MCF 10A (cell line): ENCODE results near the gene SCAPER. TPM values are rescaled to one million over a fixed set of nuclear protein-coding genes. Genes with fewer than 3 reads are reported as not detected.

Experiments used
- BruUV-seq: library from RNA; stranded (reverse); fragments of 400-500 nt; replicated peaks from 2 replicates; lab custom pipeline; 2021; lab: Mats Ljungman, UMichigan
- CTCF ChIA-PET: fragments of 300-600 bp; sonication (Branson Sonifier 250); formaldehyde crosslinking; extraction: SDS; loops from one replicate; lab custom pipeline; 2021; ENCODE audit warnings: antibody characterized with exemption, inconsistent platforms; lab: Yijun Ruan, JAX
- POLR2A ChIA-PET: fragments of 300-600, 350-650 bp; sonication (Branson Sonifier 250); formaldehyde crosslinking; extraction: SDS; loops from one replicate; lab custom pipeline; 2020; ENCODE audit warnings: antibody characterized with exemption, inconsistent platforms; lab: Yijun Ruan, JAX
- DNase-seq: peaks from one replicate; pipeline ENCODE4 v3.0.0-alpha.2; 2018; ENCODE audit not compliant: unreplicated experiment
- H3K27ac Mint-ChIP-seq: one replicate; pipeline ENCODE4 v1.8.0; 2022; ENCODE audit warnings: mild to moderate bottlenecking, low read depth, mixed read lengths; ENCODE audit not compliant: unreplicated experiment
- H3K27me3 Mint-ChIP-seq: one replicate; pipeline ENCODE4 v1.8.0; 2022; ENCODE audit warnings: mixed read lengths; ENCODE audit not compliant: insufficient read depth, unreplicated experiment
- H3K36me3 Mint-ChIP-seq: one replicate; pipeline ENCODE4 v1.8.0; 2022; ENCODE audit warnings: mild to moderate bottlenecking, moderate library complexity, mixed read lengths; ENCODE audit not compliant: insufficient read depth, unreplicated experiment
- H3K4me1 Mint-ChIP-seq: one replicate; pipeline ENCODE4 v1.8.0; 2022; ENCODE audit warnings: mixed read lengths; ENCODE audit not compliant: insufficient read depth, unreplicated experiment
- H3K4me3 Mint-ChIP-seq: one replicate; pipeline ENCODE4 v1.8.0; 2022; ENCODE audit warnings: mild to moderate bottlenecking, moderate library complexity, mixed read lengths; ENCODE audit not compliant: unreplicated experiment
- H3K9me3 Mint-ChIP-seq: one replicate; pipeline ENCODE4 v1.8.0; 2022; ENCODE audit warnings: mixed read lengths; ENCODE audit not compliant: unreplicated experiment
- CTCF ChIP-seq: fragments of 200-600 bp; IDR thresholded peaks from one replicate; pipeline ENCODE4 v1.8.0; 2022; ENCODE audit warnings: antibody characterized with exemption, mild to moderate bottlenecking; ENCODE audit not compliant: unreplicated experiment
- intact Hi-C: fragments of 100-400 bp; cut with micrococcal nuclease; formaldehyde crosslinking; loops from 2 replicates; pipeline ENCODE4 v1.14.1; 2022
- total RNA-seq: library from RNA; stranded (reverse); gene quantifications from 2 replicates; pipeline ENCODE4 v1.2.3, GENCODE V29; 2022

SCAPER gene
- total RNA-seq, 1 experiment from 2014 or later = 9.5 TPM

GRCh38 chr15:76929011-76929760 lies 24.0 kb upstream of the SCAPER start:
- BruUV-seq = no TSS peak
- ChIA-PET POLR2A (interaction anchor here (1.9 kb wide), 1 partner anchor 24 kb away, joined by 5 read pairs; the partner anchor contains the start of gene SCAPER), CTCF (no interaction called here)
- H3K27ac Mint-ChIP-seq = no peak overlapping the region
- DNase-seq = no peak
- H3K9me3 Mint-ChIP-seq = no peaks in the 10 kb centered on the region
- H3K4me1 Mint-ChIP-seq = peaks cover 4% of the 10 kb centered on the region
- H3K36me3 Mint-ChIP-seq = peaks cover 15% of the 10 kb centered on the region
- H3K27me3 Mint-ChIP-seq = no peaks in the 10 kb centered on the region
- intact Hi-C loops = no loop called here
- no peak for TF ChIP-seq CTCF
- no peak overlapping the region for H3K4me3 Mint-ChIP-seq

GRCh38 chr15:76928201-76928600 lies 23.1 kb upstream of the SCAPER start:
- intact Hi-C loops = no loop called here
- ChIA-PET CTCF (interaction anchor here (0.6 to 1.1 kb wide), 3 partner anchors 9 to 98 kb away, joined by 3 read pairs; no protein-coding TSS in a partner anchor), POLR2A (interaction anchor here (0.7 to 1.9 kb wide), 2 partner anchors 23 to 24 kb away, joined by 3 to 5 read pairs; partner anchors contain the start of gene SCAPER)
- Mint-ChIP-seq H3K4me1 (peaks cover 4% of the 10 kb centered on the region), H3K27me3 (no peaks in the 10 kb centered on the region), H3K36me3 (peaks cover 6% of the 10 kb centered on the region), H3K4me3 (no peak overlapping the region), H3K9me3 (no peaks in the 10 kb centered on the region), H3K27ac (no peak overlapping the region)
- TF ChIP-seq CTCF = no peak
- BruUV-seq = no TSS peak
- no peak for DNase-seq

- peaks cover 20% of the 10 kb centered on the region for H3K27me3 Mint-ChIP-seq
- ChIA-PET POLR2A (interaction anchor here (0.6 to 1.0 kb wide), 3 partner anchors 11 to 605 kb away, joined by 3 read pairs; partner anchors contain the start of gene ETFA), CTCF (no interaction called here)
- no peak overlapping the region for H3K4me3 Mint-ChIP-seq
- H3K36me3 Mint-ChIP-seq = no peaks in the 10 kb centered on the region
- TF ChIP-seq CTCF = no peak
- DNase-seq = no peak
- no TSS peak for BruUV-seq
- H3K9me3 Mint-ChIP-seq = no peaks in the 10 kb centered on the region
- H3K27ac Mint-ChIP-seq = no peak overlapping the region
- intact Hi-C loops = no loop called here
- H3K4me1 Mint-ChIP-seq = no peaks in the 10 kb centered on the region
Measured at GRCh38 chr15:76916369-76916768, 11.2 kb upstream of the SCAPER start.

GRCh38 chr15:76913737-76914136 lies 8.6 kb upstream of the SCAPER start:
- Mint-ChIP-seq H3K9me3 (no peaks in the 10 kb centered on the region), H3K27me3 (peaks cover 19% of the 10 kb centered on the region), H3K27ac (no peak overlapping the region), H3K4me1 (no peaks in the 10 kb centered on the region), H3K4me3 (no peak overlapping the region), H3K36me3 (no peaks in the 10 kb centered on the region)
- no TSS peak for BruUV-seq
- no peak for TF ChIP-seq CTCF
- CTCF ChIA-PET = no interaction called here
- POLR2A ChIA-PET = interaction anchor here (1.0 kb wide), 1 partner anchor 18 kb away, joined by 3 read pairs; the partner anchor contains the start of gene RCN2
- no peak for DNase-seq
- intact Hi-C loops = no loop called here
